ENCODE measurements around the gene SNX24. TPM values are rescaled to one million over a fixed set of nuclear protein-coding genes. Genes with fewer than 3 reads are reported as not detected.
A peak's percentile ranks its signal among the peaks of the same experiment; 100 is the strongest.

The SNX24 gene
- total RNA-seq, 1 donor from 2014 or later = 8.5 TPM

GRCh38 chr5:122924203-122924602 is 78.8 kb downstream of the SNX24 start:
- no peak for DNase-seq

GRCh38 chr5:122924719-122925395 is 79.4 kb downstream of the SNX24 start:
- no peak for DNase-seq

- no peak for DNase-seq
Measured at GRCh38 chr5:122929001-122929400, 83.6 kb downstream of the SNX24 start.

- no peak for DNase-seq
Measured at GRCh38 chr5:122929980-122930379, 84.6 kb downstream of the SNX24 start.

- no peak for DNase-seq
Measured at GRCh38 chr5:122933956-122934355, 88.5 kb downstream of the SNX24 start.

GRCh38 chr5:122936088-122936487 is 90.7 kb downstream of the SNX24 start:
- no peak for DNase-seq

GRCh38 chr5:122937914-122938313 is 92.5 kb downstream of the SNX24 start:
- DNase-seq = peak; percentile 19

GRCh38 chr5:122940890-122941289 is 95.5 kb downstream of the SNX24 start:
- DNase-seq = no peak

- no peak for DNase-seq
Measured at GRCh38 chr5:122941737-122942136, 96.3 kb downstream of the SNX24 start.

- DNase-seq = peak; percentile 58
Measured at GRCh38 chr5:122942164-122942914, 96.9 kb downstream of the SNX24 start.

GRCh38 chr5:122943050-122943698 is 97.8 kb downstream of the SNX24 start:
- no peak for DNase-seq

- DNase-seq = no peak
Measured at GRCh38 chr5:122944051-122944450, 98.6 kb downstream of the SNX24 start.

- DNase-seq = no peak
Measured at GRCh38 chr5:122947372-122947771, 102.0 kb downstream of the SNX24 start.

GRCh38 chr5:122947772-122948171 is 102.4 kb downstream of the SNX24 start:
- no peak for DNase-seq

- DNase-seq = no peak
Measured at GRCh38 chr5:122948319-122948718, 102.9 kb downstream of the SNX24 start.

- DNase-seq = no peak
Measured at GRCh38 chr5:122951658-122952057, 106.2 kb downstream of the SNX24 start.

- no peak for DNase-seq
Measured at GRCh38 chr5:122954719-122955118, 109.3 kb downstream of the SNX24 start.

- no peak for DNase-seq
Measured at GRCh38 chr5:122957457-122957856, 112.0 kb downstream of the SNX24 start.

- DNase-seq = no peak
Measured at GRCh38 chr5:122959740-122960445, 114.5 kb downstream of the SNX24 start.

GRCh38 chr5:122963305-122963704 is 117.9 kb downstream of the SNX24 start:
- DNase-seq = no peak

- DNase-seq = no peak
Measured at GRCh38 chr5:122965111-122965510, 119.7 kb downstream of the SNX24 start.

GRCh38 chr5:122967085-122967484 is 121.7 kb downstream of the SNX24 start:
- DNase-seq = no peak

- DNase-seq = no peak
Measured at GRCh38 chr5:122967625-122968024, 122.2 kb downstream of the SNX24 start.

Measured in dermis blood vessel endothelial cell (primary cell).